Measurements from ENCODE around the gene SATB2.

DNA sequence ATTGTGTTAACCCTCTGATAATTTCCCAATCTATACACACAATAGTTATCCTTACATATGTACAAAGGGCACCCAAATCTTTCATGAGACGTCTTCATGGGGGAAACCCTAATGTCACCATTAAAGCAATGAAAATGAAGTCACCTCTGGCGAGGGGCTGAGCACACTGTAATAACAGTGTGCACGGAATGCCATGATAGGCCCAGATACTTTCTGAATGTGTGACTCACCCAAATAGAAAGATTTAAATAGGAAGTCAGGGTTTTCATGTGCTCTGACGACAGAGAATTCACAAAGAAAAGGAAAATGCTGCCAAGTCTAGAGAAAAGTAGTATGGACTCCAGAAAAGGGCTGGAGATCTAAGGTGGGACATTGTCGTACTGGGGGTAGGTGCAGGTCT lies 128.3 kb downstream of the SATB2 start:
- TF ChIP-seq EZH2phosphoT487 (IDR thresholded peaks at IDR 0.05; ENCODE audit: insufficient read depth, low read depth), result no peak
- TF ChIP-seq EZH2 (IDR thresholded peaks at IDR 0.05; ENCODE audit: insufficient read depth, poor library complexity, severe bottlenecking), result no peak

Data from GM23248 (cell line).